NCI-H748 treated with DMSO at 0.1 percent for 48 hours (cell line): ENCODE data around the gene LPIN2.
"Not testable (repeated sequence)": the region's sequence is repeated elsewhere in the genome, so short reads cannot be mapped to it uniquely, and the experiment has no call there.

Experiments used
- DNase-seq: peaks from one replicate; lab custom pipeline; 2025; lab: John Stamatoyannopoulos, UW

Gene LPIN2, protein sequence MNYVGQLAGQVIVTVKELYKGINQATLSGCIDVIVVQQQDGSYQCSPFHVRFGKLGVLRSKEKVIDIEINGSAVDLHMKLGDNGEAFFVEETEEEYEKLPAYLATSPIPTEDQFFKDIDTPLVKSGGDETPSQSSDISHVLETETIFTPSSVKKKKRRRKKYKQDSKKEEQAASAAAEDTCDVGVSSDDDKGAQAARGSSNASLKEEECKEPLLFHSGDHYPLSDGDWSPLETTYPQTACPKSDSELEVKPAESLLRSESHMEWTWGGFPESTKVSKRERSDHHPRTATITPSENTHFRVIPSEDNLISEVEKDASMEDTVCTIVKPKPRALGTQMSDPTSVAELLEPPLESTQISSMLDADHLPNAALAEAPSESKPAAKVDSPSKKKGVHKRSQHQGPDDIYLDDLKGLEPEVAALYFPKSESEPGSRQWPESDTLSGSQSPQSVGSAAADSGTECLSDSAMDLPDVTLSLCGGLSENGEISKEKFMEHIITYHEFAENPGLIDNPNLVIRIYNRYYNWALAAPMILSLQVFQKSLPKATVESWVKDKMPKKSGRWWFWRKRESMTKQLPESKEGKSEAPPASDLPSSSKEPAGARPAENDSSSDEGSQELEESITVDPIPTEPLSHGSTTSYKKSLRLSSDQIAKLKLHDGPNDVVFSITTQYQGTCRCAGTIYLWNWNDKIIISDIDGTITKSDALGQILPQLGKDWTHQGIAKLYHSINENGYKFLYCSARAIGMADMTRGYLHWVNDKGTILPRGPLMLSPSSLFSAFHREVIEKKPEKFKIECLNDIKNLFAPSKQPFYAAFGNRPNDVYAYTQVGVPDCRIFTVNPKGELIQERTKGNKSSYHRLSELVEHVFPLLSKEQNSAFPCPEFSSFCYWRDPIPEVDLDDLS

DNA sequence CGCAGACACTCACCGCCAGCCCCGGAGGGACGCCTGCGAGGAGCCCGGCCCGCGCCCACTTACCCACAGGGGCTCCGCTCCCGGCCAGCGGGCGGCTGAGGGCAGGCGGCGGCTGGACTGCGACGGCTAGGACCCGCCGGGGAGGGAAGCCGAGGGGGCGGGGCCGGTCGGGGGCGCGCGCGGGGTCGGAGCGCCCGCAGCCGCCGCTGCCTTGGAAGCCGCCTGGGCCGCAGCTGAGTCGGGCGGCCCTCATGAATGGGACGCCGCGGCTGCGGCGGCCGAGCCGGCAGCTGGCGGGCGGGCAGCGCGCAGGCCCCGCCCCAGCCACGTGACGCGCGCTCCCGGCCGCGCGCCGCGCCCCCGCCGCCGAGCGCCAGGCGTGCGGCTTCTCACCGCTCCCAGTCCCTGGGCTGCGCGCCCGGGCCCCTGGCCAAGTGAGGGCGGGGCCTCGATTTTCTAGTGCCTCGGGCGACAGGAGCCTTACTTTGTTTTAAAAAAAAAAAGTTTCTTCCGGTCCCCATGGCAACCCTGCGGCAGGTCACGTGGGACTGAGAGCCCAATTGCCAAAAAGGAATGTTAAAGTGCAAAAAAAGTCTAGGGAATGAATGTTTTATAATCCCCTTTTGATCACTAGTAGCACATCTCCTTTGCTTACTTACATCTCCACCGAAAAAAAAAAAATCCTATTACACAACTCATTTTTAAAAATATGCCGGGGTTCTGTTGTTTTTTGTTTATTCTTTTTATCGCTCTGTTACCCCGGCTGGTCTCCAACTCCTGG lies at the start of gene LPIN2:
Gene LPIN2 (minus strand): TSS at position 121 of the 781 bp plus-strand sequence. CDS start 52,304 bp downstream, outside the sequence.
- DNase-seq, result peak; percentile 85

DNA sequence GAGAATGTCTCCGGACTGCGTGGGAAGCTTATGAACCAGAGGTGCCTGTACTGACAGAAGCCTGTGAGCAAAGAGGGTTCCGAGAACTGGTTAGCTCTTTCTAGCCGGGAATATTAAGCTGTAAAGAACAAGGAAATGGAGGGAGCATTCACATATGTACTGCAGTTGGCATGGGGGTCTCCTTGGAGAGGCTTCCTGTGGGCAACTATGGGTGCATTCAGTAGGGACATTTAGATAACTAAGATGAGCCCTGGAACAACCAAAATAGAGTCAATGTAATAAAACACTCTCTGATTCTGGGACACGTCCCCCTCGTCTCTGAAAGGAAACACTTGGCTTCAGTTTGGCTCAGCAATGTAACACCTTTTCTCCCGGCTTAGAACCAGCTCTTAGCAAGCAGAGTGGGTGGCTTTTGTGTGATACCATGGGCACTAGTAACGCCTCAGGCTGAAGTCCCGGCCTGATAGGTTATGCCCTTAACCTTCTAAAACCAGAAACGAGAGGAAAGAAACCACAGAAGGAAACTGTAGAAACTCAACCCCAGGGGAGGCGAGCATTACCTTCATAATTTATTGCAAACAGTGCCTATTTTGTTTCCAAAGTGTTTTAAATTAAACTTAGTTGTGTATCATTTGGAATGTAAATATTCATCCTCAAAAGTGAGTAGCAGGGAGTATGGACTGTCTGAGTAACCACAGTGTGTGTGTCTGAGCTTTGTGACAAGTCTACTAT lies 48.8 kb upstream of the LPIN2 start:
- no peak for DNase-seq

DNA sequence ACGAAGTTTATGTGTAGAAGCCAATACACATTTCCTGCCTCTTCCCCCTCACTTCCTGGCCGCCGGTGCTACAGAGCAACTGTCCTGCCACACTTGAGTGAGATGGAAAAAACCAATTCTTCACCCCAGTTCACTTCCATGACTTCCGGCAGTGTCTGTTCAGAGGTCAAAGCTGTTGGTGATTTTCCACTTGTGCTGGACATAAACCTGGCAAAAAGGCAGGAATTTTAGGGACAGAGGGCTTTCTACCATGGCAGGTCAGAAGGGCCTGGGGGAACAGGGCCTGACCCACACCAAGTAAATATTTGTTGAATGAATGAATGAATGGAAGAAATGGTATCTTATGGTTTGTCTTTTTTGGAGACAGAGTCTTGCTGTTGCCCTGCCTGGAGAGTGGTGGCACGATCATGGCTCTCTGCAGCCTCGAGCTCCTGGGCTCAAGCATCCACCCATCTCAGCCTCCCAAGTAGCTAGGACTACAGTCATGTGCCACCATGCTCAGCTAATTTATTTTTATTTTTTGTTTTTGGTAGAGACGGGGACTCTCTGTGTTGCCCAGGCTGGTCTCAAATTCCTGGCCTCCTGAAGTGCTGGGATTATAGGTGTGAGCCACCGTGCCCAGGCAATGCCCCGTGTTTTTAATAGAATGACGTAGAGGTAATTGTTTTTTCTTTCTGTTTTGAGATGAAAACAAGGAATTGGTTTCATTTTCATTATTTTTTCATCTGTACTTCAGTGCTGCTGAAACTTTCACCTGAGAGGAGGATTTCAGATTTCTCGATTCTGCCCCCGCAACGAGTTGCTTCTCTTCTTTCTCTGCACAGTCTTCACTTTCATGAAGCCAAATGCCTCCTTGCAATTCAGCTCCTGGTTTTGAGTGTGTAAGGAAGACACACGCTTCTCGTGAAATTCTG lies 48.0 kb upstream of the LPIN2 start:
- no peak for DNase-seq

DNA sequence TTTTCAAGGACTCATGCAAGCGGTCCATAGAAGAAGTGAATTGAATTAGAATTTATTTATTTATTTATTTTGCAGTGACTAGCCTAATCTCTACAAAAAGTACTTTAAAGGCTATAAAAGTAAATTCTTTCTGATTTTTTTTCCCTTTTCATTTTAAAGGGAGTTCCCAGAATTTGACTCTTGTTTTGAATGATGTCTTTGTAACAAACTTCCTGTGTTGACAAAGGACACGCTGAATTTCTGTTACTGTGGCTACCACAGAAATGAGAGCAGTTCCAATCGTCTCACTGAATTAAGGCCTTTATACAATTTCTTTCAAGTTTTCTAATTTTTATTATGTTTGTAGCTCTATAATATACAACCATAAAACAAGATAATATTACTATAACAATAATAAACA lies 46.3 kb upstream of the LPIN2 start:
- no peak for DNase-seq

DNA sequence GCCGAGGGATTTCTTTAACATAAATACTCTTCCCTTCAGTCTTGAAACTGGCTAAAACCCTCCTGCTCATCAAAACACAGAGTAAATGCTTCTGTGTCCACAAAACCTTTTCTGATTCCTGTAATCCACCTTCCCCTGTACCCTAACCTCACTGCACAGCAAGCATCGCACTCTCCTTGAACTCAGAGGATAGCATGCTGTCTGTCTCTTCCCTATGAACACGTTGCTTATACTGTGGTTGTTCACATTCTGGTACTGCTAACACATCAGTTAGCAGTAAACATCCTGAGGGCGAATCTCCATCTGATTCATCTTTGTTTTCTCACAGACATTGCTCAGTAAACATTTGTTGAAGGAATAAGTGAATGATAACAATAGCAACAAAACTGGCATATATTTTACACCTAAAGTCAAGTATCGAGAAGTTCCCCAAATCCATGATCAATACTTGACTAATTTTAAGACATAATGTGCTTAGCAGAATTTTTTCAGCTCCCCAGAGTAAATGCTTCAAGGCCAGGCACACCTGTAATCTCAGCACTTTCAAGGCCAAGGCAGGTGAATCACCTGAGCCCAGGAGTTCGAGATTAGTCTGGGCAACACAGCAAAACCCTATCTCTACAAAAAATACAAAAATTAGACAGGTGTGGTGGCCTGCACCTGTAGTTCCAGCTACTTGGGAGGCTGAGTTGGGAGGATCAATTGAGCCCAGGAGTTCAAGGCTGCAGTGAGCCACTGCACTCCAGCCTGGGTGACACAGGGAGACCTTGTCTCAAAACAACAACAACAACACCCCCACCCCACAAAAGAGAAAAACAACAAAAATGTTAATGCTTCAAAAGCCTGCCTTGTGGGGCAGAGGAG lies 45.6 kb upstream of the LPIN2 start:
- DNase-seq, result no peak

DNA sequence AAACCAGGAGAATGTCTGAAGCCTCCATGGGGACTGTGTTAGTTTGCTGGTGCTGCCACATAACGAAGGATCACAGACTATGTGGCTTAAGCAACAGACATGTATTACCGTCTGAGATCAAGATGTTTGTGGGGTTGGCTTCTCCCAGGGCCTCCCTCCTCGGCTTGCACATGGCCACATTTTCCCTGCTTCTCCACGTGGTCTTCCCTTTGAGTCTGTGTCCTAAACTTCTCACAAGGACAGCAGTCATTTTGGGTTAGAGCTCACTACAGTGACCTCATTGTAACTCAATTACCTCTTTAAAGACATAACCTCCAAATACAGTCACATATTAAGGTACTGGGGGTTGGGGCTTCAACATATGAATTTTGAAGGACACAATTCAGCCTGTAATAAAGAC lies 44.6 kb upstream of the LPIN2 start:
- no peak for DNase-seq

DNA sequence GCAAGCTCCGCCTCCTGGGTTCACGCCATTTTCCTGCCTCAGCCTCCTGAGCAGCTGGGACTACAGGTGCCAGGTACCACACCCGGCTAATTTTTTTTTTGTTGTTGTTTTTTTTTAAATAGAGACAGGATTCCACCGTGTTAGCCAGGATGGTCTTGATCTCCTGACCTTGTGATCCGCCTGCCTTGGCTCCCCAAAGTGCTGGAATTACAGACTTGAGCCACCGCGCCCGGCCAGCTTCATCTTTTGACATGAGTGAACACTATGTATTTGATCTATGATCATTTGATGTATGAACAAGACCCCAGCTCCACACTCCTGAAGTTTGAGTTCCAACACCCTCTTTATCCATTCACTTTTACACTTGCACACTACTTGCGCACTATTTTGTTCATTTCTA lies 43.4 kb upstream of the LPIN2 start:
- DNase-seq, result no peak

DNA sequence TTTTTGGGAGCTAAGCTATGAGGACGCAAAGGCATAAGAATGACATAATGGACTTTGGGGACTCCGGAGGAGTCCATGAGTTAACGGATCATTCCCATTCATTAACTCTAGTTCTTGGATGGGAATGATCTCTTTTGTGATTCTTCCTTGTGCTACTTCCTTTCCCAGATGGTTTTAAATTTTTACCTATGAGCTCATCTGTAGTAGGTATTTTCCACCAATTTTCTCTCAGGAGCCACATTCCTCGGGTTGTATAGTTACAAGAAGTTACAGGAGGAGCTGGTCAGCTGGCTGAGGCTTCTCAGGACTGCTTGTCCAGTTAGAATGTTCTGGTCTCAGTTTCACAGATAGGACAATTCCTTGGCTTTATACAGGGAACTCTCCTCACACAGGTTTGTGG lies 42.9 kb upstream of the LPIN2 start:
- DNase-seq, result no peak

DNA sequence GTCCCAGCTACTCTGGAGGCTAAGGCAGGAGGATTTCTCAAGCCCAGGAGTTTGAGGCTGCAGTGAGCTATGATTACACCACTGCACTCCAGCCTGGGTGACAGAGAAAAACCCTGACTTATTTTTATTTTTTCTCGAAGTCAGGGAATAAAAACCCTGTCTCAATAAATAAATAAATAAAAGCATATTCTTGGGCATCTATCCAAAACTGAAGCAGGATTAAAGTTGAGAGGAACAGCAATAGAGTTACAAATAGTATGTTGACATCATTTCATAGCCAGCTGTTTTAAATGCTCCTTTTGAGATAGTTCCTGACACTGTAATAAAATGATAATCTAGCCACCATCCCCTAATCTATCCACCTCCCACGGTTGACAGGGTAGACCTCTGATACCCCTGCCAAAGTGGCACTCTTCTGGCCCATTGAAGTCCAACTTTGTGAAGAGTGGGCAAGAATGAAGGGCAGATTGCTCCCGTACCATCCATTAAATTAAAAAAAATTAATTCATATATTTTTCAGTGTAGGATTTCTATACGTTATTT lies 42.3 kb upstream of the LPIN2 start:
- no peak for DNase-seq

DNA sequence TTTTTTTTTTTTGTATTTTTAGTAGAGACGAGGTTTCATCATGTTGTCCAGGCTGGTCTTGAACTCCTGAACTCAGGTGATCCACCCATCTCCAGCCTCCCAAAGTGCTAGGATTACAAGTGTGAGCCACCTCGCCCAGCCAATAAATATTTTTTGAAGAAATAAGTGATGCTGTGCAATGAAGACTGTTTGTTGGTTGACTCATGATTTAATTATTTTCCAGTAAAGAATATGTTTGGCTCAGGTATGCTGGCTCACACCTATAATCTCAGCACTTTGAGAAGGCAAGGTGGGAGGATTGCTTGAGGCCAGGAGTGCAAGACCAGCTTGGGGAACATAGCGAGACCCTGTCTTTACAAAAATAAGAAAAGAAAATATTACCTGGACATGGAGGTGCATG lies 41.8 kb upstream of the LPIN2 start:
- DNase-seq, result no peak

DNA sequence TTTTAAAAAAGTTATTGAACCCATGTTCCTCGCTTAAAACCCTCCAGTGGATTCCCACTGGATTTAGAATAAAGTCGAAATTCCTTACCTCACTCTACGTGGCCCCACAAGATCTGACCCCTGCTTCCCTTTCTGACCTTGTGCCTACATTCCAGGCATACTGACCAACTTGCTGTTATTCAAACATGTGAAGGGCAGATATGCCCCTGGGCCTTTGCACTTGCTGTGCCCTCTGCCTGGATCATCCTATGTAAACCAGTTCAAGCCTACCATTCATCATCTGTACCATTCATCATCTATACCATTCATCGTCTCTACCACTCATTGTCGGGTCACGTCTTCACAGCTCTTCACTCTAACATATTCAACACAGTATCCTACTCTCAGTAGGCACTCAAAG lies 41.3 kb upstream of the LPIN2 start:
- no peak for DNase-seq

DNA sequence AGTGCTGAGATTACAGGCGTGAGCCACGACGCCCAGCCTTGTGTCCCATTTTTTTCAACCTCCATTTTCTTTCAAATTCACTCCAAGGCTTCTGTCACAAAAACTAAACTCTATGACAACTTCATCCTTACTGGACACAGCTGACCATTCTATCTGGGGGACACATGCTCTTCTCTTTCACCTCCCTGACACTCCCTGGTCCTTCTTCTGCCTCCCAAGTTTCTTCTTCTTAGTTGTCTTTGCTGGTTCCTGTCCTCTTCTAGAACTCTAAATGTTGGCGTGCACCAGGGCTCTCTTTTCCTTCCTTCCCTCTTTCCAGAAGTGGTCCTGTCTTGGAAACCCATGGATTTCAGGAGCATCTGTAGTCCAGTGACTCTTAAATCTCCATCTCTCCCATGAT lies 40.1 kb upstream of the LPIN2 start:
- DNase-seq, result no peak

DNA sequence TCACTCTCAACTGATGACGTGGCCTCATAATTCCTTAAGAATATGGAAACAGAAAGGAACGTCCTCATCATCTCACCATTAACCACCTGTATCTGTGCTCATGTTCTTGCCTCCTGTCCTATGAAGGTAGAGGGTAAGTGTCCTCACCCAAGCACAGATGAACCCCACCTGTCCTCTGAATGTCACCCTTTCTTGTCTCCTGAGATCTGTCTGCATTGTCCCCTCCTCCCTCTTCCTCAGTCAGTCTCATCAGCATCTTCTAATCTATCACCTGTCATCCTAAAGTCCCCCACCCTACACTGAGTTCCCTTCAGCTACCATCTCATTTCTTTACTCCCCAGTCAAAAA lies 39.4 kb upstream of the LPIN2 start:
- no peak for DNase-seq

DNA sequence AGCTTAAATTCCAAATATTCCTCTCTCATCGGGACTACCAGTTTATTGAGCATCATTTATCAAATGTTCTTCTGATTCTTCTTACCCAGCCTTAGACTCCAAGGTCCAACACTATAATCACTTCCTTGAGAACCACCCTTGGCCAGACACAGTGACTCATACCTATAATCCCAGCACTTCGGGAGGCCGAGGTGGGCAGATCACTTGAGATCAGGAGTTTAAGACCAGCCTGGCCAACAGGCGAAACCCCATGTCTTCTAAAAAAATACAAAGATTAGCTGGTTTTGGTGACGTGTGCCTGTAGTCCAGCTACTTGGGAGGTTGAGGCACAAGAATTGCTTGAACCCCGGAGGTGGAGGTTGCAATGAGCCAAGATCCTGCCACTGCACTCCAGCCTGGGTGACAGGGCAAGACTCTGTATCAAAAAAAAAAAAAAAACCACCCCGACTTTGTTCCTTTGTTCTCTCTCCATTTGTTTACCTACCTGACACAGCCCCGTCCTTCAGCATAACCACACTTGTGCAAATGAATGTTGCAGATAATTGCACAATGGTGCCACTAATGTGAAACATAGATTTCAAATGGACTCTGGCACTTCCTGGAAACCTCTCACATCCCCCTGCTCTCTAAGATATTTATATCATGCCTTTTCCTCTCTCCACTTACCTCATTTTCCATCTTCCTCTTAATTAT lies 38.9 kb upstream of the LPIN2 start:
- peak; percentile 36 for DNase-seq

DNA sequence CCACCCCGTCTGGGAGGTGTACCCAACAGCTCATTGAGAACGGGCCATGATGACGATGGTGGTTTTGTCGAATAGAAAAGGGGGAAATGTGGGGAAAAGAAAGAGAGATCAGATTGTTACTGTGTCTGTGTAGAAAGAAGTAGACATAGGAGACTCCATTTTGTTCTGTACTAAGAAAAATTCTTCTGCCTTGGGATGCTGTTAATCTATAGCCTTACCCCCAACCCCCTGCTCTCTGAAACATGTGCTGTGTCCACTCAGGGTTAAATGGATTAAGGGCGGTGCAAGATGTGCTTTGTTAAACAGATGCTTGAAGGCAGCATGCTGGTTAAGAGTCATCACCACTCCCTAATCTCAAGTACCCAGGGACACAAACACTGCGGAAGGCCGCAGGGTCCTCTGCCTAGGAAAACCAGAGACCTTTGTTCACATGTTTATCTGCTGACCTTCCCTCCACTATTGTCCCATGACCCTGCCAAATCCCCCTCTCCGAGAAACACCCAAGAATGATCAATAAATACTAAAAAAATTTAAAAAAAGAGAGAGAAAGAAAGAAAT lies 37.0 kb upstream of the LPIN2 start:
- not testable (repeated sequence) for DNase-seq

DNA sequence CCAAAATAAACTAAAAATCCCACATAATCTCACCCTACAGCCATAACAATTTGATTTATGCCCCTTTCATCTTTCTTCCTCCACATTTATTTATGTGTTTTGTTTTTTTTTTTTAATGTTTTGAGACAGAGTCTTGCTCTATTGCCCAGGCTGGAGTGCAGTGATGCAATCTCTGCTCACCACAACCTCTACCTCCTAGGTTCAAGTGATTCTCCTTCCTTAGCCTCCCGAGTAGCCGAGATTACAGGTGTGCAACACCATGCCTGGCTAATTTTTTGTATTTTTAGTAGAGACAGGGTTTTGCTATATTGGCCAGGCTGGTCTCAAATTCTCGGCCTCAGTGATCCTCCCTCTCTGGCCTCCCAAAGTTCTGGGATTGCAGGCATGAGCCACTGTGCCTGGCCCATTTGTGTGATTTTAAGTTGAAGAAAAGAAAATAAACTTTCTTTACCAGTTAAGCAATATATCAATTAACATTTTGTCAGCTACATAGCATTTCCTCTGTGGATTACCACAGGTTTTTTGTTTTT lies 35.9 kb upstream of the LPIN2 start:
- DNase-seq, result no peak

DNA sequence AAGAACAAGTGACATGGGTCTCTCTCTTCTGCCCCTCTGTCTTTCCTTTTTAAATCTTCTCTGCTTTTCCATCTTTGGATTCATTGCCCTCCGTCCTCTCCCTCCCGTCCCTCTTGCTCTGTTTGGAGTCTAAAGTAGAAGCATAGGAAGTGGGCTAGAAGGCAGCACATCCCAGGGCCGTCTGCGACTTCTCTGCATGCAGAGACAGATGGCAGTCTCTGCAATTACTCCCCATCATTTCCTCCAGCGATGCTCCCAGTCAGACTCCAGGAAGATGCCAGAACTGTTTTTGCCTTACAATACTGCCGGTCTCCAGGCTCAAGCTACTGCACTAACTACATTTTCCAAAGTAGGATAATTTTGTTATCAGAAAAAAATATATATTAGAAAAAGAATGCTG lies 35.2 kb upstream of the LPIN2 start:
- DNase-seq, result no peak

DNA sequence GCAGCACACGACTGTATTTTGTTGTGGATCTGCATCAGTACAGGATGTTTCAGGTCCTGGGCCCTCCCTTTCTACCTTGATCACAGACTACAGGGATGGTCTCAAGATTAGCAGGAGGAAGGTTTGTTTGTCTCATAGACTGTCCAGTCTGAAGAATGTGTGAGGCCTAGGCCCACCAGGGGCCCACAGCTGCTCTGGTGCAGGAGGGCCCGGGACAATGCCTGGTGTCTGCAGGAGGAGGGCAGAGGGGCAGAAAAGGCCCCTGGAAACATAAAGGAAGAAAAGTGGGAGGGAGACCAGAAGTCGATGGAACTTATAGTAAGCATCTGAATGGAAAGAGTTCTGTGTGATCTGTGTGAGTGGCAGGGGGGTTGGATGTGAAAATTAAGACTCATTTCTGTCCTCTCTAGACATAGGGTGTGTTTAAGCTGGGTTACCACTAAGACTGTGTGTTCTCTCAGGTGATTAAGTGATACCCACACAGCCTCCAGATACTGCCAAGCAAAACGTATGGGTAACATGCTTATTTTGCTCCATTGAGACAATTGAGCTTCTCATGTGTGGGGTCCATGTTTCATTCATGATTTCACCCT lies 33.4 kb upstream of the LPIN2 start:
- DNase-seq, result no peak
